GM18498 (cell line): Measurements from ENCODE around the gene BTBD3.

Experiments
- ATAC-seq: cut with Tn5 transposase; IDR thresholded peaks from one replicate; pipeline ENCODE4 v1.9.1; 2021; ENCODE audit warnings: mild to moderate bottlenecking, moderate library complexity; ENCODE audit not compliant: unreplicated experiment

Gene BTBD3

DNA sequence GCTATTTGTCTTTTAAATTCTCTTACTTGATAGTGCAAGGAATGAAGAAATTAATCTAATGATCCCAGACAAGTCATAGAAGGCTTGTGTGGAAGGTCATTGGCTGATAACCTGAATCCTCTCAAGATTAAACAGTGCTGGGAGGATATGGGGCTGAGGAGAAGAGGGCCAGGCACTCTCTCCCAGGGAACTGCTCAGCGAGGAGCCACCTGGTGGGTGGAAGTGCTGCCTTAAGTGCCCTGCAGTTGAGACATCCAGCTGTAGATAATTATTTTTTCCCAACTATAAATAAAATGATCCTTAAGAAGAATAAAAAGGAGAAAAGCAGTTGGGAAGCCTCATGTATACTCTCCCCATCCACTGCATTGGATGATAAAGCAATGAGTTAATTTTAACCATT lies 47.9 kb downstream of the BTBD3 start:
- ATAC-seq = no peak

GRCh38 chr20:11966186-11966585 lies 48.5 kb downstream of the BTBD3 start:
- ATAC-seq = no peak

DNA sequence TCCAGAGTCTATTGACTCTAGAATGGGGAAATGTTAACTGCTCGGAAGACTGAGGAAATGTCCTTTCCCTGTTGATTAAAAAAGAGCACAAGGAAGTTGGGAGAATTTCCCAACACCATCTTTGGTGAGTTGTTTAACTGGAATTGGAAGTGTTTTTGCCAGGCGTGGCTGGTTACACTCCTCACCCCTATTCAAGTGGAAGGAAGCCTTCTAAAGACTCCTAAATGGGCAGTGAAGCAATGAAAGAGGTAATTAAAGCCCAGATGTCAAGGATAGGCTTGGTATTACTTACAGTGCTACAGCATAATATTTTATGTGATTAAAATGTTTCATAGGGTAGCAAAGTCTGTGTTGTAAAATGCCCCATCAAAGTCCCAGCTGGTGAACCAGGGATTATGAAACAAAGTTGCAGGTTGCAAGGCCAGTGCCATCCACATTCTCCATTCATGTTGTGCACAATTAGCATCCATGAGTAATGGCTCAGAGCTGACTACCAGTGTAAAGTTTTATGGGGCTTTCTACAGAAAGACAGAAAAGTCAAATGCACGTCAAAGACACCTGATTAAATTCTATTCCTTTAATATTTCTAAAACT lies 52.6 kb downstream of the BTBD3 start:
- ATAC-seq = no peak

DNA sequence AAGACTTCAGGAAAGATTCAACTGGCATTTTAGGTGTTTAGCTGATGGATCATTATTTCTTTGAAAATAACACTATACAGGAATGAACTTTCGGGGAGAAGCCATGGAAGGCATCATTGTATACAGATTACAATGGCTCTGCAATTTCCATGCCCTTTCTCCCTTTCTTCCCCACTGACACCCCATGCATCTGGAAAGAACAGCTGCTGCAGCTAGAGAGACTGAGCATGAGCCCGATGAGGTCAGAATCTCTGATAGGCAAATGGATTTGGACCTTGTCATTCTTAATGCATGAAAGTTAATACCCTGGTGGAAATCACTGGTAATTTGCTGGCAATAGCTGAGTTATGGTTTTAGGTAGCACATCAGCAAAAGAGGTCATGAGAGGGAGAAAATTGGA lies 54.8 kb downstream of the BTBD3 start:
- ATAC-seq = no peak
